Measurements from ENCODE around the gene ZDHHC13. TPM values are rescaled to one million over a fixed set of nuclear protein-coding genes. Genes with fewer than 3 reads are reported as not detected.

The ZDHHC13 gene, protein sequence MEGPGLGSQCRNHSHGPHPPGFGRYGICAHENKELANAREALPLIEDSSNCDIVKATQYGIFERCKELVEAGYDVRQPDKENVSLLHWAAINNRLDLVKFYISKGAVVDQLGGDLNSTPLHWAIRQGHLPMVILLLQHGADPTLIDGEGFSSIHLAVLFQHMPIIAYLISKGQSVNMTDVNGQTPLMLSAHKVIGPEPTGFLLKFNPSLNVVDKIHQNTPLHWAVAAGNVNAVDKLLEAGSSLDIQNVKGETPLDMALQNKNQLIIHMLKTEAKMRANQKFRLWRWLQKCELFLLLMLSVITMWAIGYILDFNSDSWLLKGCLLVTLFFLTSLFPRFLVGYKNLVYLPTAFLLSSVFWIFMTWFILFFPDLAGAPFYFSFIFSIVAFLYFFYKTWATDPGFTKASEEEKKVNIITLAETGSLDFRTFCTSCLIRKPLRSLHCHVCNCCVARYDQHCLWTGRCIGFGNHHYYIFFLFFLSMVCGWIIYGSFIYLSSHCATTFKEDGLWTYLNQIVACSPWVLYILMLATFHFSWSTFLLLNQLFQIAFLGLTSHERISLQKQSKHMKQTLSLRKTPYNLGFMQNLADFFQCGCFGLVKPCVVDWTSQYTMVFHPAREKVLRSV
- total RNA-seq: 10.6 TPM
- long read RNA-seq, transcript ZDHHC13-202 (17 exons, 2,445 nt): major isoform, 15 of 19 reads
- long read RNA-seq, partial matches to known transcripts: 0 of 19 reads
- long read RNA-seq, other reads (novel, unspliced or antisense): 2 of 19 reads

DNA sequence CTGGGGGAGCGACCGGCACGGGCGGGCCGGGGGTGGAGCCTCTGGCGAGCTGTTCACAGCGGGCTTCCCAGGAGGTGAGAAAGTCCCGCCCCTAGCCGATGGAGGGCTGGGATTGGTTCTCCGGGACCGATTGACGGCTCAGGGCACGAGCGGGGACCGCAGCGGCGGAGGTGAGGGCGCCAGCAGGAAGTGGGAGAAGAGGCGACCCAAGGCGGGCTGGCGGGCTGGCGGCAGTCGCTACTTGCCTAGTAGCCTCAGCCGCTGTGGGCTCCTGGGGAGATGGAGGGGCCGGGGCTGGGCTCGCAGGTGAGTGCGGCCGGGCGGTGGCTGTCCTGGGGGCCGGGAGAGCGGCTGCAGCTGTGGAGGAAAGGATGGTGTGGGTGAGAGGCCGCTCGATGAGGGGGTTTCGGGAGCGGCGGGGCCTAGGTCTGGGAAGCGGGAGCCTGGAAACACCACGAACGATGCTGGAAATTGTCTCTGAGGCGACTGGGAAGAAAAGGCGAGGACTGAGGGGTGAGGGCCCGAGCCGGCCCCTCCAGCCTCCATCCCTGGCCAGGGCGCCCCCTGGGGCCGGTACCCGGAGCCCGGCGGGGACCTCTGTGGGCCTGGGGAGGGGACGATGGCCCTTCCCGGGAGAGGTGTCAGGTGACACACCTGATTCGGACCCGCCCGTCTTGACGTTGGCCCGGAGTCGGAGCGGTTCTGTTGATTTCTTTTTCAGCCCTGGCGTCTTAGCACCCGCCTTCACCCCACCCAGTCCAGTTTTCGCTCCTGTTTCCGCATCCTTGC lies at the start of gene ZDHHC13:
ZDHHC13 (plus strand) TSS at position 198 of the 789 bp plus-strand sequence; CDS start at position 280, 82 bp downstream.
- TF ChIP-seq, protein P1, sequence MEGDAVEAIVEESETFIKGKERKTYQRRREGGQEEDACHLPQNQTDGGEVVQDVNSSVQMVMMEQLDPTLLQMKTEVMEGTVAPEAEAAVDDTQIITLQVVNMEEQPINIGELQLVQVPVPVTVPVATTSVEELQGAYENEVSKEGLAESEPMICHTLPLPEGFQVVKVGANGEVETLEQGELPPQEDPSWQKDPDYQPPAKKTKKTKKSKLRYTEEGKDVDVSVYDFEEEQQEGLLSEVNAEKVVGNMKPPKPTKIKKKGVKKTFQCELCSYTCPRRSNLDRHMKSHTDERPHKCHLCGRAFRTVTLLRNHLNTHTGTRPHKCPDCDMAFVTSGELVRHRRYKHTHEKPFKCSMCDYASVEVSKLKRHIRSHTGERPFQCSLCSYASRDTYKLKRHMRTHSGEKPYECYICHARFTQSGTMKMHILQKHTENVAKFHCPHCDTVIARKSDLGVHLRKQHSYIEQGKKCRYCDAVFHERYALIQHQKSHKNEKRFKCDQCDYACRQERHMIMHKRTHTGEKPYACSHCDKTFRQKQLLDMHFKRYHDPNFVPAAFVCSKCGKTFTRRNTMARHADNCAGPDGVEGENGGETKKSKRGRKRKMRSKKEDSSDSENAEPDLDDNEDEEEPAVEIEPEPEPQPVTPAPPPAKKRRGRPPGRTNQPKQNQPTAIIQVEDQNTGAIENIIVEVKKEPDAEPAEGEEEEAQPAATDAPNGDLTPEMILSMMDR (IDR thresholded peaks at IDR 0.05): peak; percentile 29
- Histone ChIP-seq H3K36me3 (no peaks in the 10 kb centered on the region), H3K27ac (peak within 1 kb of the TSS; percentile 68), H3K27me3 (ENCODE audit: low read depth) (peaks cover 2% of the 10 kb centered on the region), H3K4me3 (peak within 1 kb of the TSS; percentile 79), H3K4me1 (peaks cover 14% of the 10 kb centered on the region), H3K9me3 (no peaks in the 10 kb centered on the region)
- intact Hi-C loops (cut with DNase I): no loop called here
- DNase-seq (peak; percentile 96), ATAC-seq (peak; percentile 99 to 100)

- intact Hi-C loops (cut with DNase I): loop anchor here (10.0 kb wide), 1 partner anchor 484 kb away; no protein-coding TSS in a partner anchor
- Histone ChIP-seq H3K27me3 (ENCODE audit: low read depth) (peaks cover 4% of the 10 kb centered on the region), H3K36me3 (no peaks in the 10 kb centered on the region), H3K4me1 (no peaks in the 10 kb centered on the region), H3K27ac (no peak overlapping the region), H3K9me3 (no peaks in the 10 kb centered on the region), H3K4me3 (peak overlapping the region; percentile 11)
- ATAC-seq (peak; percentile 86 to 94), DNase-seq (peak; percentile 73)
- TF ChIP-seq, protein P1 (IDR thresholded peaks at IDR 0.05): peak; percentile 80
These were observed 45.7 kb upstream of the ZDHHC13 start for GRCh38 chr11:19071255-19071654.

GRCh38 chr11:19072464-19072863 lies 44.5 kb upstream of the ZDHHC13 start:
- H3K36me3 ChIP-seq: no peaks in the 10 kb centered on the region
- TF ChIP-seq, protein P1 (IDR thresholded peaks at IDR 0.05): no peak
- intact Hi-C loops (cut with DNase I): loop anchor here (10.0 kb wide), 1 partner anchor 482 kb away; no protein-coding TSS in a partner anchor
- no peak for ATAC-seq
- no peak overlapping the region for H3K27ac ChIP-seq
- H3K4me1 ChIP-seq: no peaks in the 10 kb centered on the region
- no peaks in the 10 kb centered on the region for H3K9me3 ChIP-seq
- DNase-seq: peak; percentile 46
- H3K4me3 ChIP-seq: no peak overlapping the region
- H3K27me3 ChIP-seq (ENCODE audit: low read depth): peaks cover 4% of the 10 kb centered on the region

DNA sequence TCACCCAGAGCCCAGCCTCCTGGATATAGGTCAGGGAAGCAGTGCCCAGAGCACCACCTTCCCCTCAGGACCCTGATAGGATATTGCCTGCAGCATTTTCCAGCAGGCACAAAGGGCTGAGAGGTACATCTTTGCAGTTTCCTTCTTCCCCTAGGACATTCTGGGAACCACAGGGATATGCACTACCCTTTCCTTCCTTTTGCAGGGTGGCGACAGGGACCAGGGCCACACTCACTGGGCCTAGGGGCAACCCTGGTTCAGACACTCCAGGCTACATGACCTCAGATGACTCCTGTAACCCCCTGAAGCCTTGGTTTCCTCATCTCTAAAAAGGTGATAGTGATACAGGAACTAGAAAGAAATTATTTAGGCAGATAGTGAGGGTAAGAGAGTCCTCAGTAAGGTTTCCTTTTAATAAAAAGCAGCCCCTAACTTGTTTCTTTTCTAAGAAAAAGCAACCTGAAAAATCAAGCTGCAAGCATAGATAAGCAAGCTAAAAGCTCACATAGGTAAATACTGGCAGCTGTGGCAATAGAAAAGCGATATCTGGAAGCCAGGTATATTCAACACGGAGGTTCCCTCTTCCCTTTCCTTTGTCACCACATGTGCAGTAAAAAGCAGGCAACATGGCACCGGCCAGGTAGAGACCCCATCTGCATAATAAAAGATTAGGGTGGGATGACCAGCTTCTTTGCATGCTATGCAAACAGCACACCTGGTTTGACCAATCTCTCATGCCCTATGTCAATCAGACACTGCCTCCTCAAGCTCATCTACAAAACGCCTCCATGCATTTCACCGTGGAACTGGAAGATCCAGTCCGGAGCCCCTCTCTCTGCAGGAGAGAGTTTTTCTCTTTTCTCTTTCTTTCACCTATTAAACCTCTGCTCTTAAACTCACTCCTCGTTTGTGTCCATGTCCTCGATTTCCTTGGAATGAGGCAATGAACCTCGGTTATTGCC lies 43.2 kb upstream of the ZDHHC13 start:
- intact Hi-C loops (cut with DNase I): loop anchor here (10.0 kb wide), 1 partner anchor 481 kb away; no protein-coding TSS in a partner anchor

More for the DNA sequence above, 43.2 kb upstream of the ZDHHC13 start:
- H3K4me1 ChIP-seq: no peaks in the 10 kb centered on the region
- peaks cover 4% of the 10 kb centered on the region for H3K27me3 ChIP-seq (ENCODE audit: low read depth)
- H3K27ac ChIP-seq: no peak overlapping the region
- ATAC-seq (no peak), DNase-seq (no peak)
- H3K36me3 ChIP-seq: no peaks in the 10 kb centered on the region
- TF ChIP-seq, protein P1 (IDR thresholded peaks at IDR 0.05): no peak
- no peak overlapping the region for H3K4me3 ChIP-seq
- no peaks in the 10 kb centered on the region for H3K9me3 ChIP-seq

All from lower lobe of right lung (tissue), 2 donors.